ENCODE data around the gene MAP3K20.

DNA sequence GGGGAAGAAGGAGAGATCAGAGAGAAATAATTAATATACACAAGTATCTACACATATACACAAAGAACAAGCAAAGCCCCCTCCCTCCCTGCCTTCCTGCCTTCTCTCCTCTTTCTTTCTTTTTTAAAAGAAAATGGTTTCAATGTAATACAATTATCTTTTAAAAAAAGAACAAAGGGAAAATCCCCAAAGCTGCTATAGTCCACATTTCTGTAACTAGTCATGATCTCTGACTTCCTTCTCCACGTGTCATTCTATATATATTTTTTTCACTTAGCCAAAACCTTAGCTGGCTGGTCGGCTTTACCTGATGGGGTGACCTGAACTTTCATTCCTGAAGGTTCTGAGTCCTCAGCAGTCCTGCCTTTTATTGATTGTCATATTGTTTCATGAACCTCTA, 44.3 kb downstream of the MAP3K20 start:
- no peak for TF ChIP-seq POLR2A (IDR thresholded peaks at IDR 0.05)
- TF ChIP-seq, protein P1, sequence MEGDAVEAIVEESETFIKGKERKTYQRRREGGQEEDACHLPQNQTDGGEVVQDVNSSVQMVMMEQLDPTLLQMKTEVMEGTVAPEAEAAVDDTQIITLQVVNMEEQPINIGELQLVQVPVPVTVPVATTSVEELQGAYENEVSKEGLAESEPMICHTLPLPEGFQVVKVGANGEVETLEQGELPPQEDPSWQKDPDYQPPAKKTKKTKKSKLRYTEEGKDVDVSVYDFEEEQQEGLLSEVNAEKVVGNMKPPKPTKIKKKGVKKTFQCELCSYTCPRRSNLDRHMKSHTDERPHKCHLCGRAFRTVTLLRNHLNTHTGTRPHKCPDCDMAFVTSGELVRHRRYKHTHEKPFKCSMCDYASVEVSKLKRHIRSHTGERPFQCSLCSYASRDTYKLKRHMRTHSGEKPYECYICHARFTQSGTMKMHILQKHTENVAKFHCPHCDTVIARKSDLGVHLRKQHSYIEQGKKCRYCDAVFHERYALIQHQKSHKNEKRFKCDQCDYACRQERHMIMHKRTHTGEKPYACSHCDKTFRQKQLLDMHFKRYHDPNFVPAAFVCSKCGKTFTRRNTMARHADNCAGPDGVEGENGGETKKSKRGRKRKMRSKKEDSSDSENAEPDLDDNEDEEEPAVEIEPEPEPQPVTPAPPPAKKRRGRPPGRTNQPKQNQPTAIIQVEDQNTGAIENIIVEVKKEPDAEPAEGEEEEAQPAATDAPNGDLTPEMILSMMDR (IDR thresholded peaks at IDR 0.05): no peak

Data from Peyer's patch (tissue), 4 donors.